Activated T-cell treated with anti-CD3 and anti-CD28 coated beads for 48 hours (primary cell): Measurements from ENCODE around the gene SPON2.
"Not testable (repeated sequence)": the region's sequence is repeated elsewhere in the genome, so short reads cannot be mapped to it uniquely, and the experiment has no call there.

ENCODE experiments used
- DNase-seq: peaks from one replicate; pipeline ENCODE4 v3.0.0-alpha.2; 2020; ENCODE audit warnings: low read depth

Gene SPON2

GRCh38 chr4:1151541-1151940 is 20.8 kb downstream of the SPON2 start:
- DNase-seq: no peak

GRCh38 chr4:1150875-1151274 is 21.5 kb downstream of the SPON2 start:
- no peak for DNase-seq

- DNase-seq: no peak
Measured at GRCh38 chr4:1139860-1140259, 32.5 kb downstream of the SPON2 start.

- no peak for DNase-seq
Measured at GRCh38 chr4:1137850-1138249, 34.5 kb downstream of the SPON2 start.

- DNase-seq: no peak
Measured at GRCh38 chr4:1137063-1137776, 35.2 kb downstream of the SPON2 start.

GRCh38 chr4:1136048-1136447 is 36.3 kb downstream of the SPON2 start:
- no peak for DNase-seq

- no peak for DNase-seq
Measured at GRCh38 chr4:1133033-1133432, 39.4 kb downstream of the SPON2 start.

GRCh38 chr4:1130316-1131186 is 41.8 kb downstream of the SPON2 start:
- peak; percentile 59 for DNase-seq

GRCh38 chr4:1126506-1126905 is 45.9 kb downstream of the SPON2 start:
- no peak for DNase-seq

- not testable (repeated sequence) for DNase-seq
Measured at GRCh38 chr4:1125466-1125865, 46.9 kb downstream of the SPON2 start.

GRCh38 chr4:1124818-1125217 is 47.6 kb downstream of the SPON2 start:
- no peak for DNase-seq

- no peak for DNase-seq
Measured at GRCh38 chr4:1122505-1122904, 49.9 kb downstream of the SPON2 start.
